HT1080 (cell line): ENCODE data around the gene AQP2. TPM values are rescaled to one million over a fixed set of nuclear protein-coding genes. Genes with fewer than 3 reads are reported as not detected.

Experiments
- DNase-seq: peaks from one replicate; pipeline ENCODE4 v3.0.0-alpha.2; 2015; ENCODE audit warnings: low read depth
- total RNA-seq: library from RNA; depleted of rRNA; stranded (reverse); fragments of >200 nt; shearing (Covaris generic); gene quantifications from 2 replicates; pipeline ENCODE4 v1.2.3, GENCODE V29; 2014

AQP2 gene
- total RNA-seq, 1 experiment from 2014 or later: not detected

GRCh38 chr12:49939707-49940106 is 10.8 kb upstream of the AQP2 start:
- DNase-seq: no peak

GRCh38 chr12:49941556-49942511 is 8.7 kb upstream of the AQP2 start:
- no peak for DNase-seq

GRCh38 chr12:49942512-49942893 is 8.0 kb upstream of the AQP2 start:
- DNase-seq: no peak

DNA sequence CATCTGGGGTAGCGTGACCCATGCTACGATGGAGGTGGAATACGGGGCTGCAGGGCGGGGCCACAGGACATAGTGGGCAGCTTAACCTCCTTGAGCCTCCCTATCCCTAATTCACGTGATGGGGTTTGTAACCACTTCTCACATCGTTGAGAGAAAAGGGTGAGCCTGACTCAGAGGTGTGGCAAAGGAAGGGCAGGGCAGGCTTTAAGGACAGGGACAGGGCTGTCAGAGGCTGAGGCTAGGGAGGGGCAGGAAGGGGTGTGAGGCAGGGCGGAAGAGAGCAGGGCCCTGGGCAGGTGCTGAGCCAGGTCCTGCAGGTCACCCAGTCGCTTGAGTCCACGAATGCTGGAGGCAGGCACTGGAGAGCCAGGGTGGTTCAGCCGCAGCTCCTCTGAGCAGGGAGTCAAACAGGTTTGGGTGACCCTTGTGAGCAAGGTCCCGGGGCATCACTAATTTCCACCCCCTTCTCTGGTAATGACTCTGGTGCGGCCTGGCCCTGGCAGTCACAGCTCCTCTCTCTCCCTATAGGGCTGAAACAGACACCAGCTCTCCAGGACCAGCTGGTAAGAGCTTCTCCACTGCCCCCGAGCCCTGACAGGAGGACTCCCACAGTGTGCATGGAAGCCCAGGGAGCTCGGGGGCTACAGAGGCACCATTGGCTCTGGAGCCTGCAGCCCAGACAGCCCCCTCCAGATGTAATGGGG is 7.5 kb upstream of the AQP2 start:
- no peak for DNase-seq

- DNase-seq: no peak
These were observed 6.9 kb upstream of the AQP2 start for GRCh38 chr12:49943625-49943960.

GRCh38 chr12:49944046-49944445 is 6.5 kb upstream of the AQP2 start:
- no peak for DNase-seq

GRCh38 chr12:49944718-49945117 is 5.8 kb upstream of the AQP2 start:
- DNase-seq: no peak

GRCh38 chr12:49945394-49946080 is 5.0 kb upstream of the AQP2 start:
- DNase-seq: peak; percentile 83

- no peak for DNase-seq
These were observed 4.5 kb upstream of the AQP2 start for GRCh38 chr12:49946086-49946485.

DNA sequence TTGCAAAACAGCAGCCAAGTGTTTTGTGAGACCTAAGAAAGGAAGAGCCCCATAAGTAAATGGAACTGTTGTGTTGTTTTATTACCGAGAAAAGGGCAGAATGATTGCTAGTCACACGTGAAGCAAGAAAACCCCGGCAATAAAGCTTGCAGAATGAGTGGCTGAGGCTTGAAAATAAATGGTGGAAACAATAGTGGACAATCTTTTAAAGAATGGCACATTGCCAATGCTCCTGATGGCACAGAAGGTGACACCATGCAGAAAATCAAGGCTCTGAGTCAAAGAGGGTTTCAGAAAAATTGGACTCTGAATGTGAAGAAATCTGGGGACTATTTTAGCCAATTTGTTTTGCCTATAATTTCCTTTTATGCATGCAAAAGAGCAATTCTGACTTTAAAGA is 4.0 kb upstream of the AQP2 start:
- no peak for DNase-seq

GRCh38 chr12:49947593-49948226 is 2.8 kb upstream of the AQP2 start:
- DNase-seq: no peak

GRCh38 chr12:49948866-49949845 is 1.4 kb upstream of the AQP2 start:
- no peak for DNase-seq

- no peak for DNase-seq
These were observed 671 bp upstream of the AQP2 start for GRCh38 chr12:49949866-49950265.

GRCh38 chr12:49951411-49952240 is 1.1 kb downstream of the AQP2 start:
- no peak for DNase-seq

DNA sequence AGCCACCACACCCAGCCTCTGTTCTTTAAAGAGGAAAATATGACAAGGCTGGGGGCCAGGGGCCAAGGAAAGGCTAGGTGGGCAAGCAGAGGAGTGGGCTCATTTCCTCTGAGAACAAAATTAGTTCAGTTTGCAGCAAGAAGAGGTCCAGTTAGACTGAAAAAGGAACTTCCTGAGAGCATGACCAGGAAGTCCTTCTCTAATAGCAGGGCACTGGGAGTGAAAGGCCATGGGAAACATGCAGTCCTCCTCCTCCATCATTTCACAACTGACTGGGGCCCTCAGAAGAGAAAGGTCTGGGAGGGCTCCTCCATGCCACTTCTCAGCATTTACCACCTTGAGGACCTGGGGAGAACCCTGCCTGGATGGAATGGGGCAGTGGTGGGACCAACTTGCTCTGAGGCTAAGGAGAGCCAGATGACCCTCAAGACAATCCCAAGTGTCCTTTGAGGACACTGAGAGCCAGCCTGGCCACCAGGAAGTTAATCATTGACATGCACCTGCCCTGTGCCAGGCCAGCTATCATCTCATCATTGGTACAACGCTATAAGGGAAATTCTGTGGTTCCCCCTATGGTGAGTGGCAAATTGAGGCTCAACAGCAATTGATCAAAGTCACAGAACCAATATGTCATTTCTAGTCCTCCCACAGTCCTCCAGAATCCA is 2.0 kb downstream of the AQP2 start:
- DNase-seq: no peak

DNA sequence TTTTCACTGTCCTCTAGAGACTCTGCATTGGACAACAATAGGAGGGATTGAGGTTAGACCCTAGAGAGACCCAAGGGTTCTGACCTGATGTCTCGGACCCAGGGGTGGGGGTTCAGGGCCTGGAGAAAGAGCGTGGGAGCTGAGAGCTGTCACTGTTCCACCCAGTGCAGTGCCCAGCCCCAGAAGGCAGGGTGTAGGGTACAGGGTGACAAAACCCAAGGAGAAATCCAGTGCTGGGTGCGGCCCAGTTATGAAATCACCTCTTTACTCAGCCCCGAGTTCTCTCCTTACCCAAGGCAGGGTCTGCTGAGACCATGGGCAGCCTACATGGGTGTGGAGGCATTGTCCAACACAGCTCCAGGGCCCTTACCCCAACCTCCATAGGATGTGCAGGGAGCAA is 2.6 kb downstream of the AQP2 start:
- no peak for DNase-seq

- DNase-seq: no peak
These were observed 3.7 kb downstream of the AQP2 start for GRCh38 chr12:49953961-49954846.
